SIG-M5 (cell line): ENCODE data around the gene ADPRS.

Experiments
- DNase-seq: peaks from one replicate; lab custom pipeline; 2025; lab: John Stamatoyannopoulos, UW

The ADPRS gene

GRCh38 chr1:36133484-36133883 lies 44.8 kb downstream of the ADPRS start:
- DNase-seq = no peak

GRCh38 chr1:36134031-36134430 lies 45.3 kb downstream of the ADPRS start:
- DNase-seq = no peak

GRCh38 chr1:36134505-36135329 lies 46.0 kb downstream of the ADPRS start:
- DNase-seq = no peak

- no peak for DNase-seq
These were observed 46.6 kb downstream of the ADPRS start for GRCh38 chr1:36135330-36135667.

- no peak for DNase-seq
These were observed 47.1 kb downstream of the ADPRS start for GRCh38 chr1:36135796-36136195.

- no peak for DNase-seq
These were observed 47.8 kb downstream of the ADPRS start for GRCh38 chr1:36136535-36136934.

GRCh38 chr1:36137226-36137625 lies 48.5 kb downstream of the ADPRS start:
- DNase-seq = no peak

GRCh38 chr1:36137776-36138175 lies 49.1 kb downstream of the ADPRS start:
- no peak for DNase-seq

- DNase-seq = no peak
These were observed 50.8 kb downstream of the ADPRS start for GRCh38 chr1:36139521-36139920.

GRCh38 chr1:36142121-36142520 lies 53.4 kb downstream of the ADPRS start:
- no peak for DNase-seq

GRCh38 chr1:36143424-36143823 lies 54.7 kb downstream of the ADPRS start:
- no peak for DNase-seq
